Mesodermal cell (in vitro differentiated cells): Measurements from ENCODE around the gene FRYL.
A peak's percentile ranks its signal among the peaks of the same experiment; 100 is the strongest.

ENCODE experiments used
- H3K27ac ChIP-seq: 2 replicates; pipeline ENCODE4 v1.7.0; 2013; ENCODE audit warnings: mild to moderate bottlenecking, low read depth, low read length, moderate library complexity; ENCODE audit not compliant: severe bottlenecking
- H3K36me3 ChIP-seq: 2 replicates; pipeline ENCODE4 v1.7.1; 2013; ENCODE audit warnings: mild to moderate bottlenecking, low read length, moderate library complexity; ENCODE audit not compliant: control insufficient read depth, insufficient read depth
- H3K4me1 ChIP-seq: one replicate; pipeline ENCODE4 v1.7.1; 2013; ENCODE audit warnings: mild to moderate bottlenecking, low read length; ENCODE audit not compliant: insufficient read depth, control insufficient read depth, poor library complexity, severe bottlenecking
- H3K4me3 ChIP-seq: 2 replicates; pipeline ENCODE4 v1.7.0; 2013; ENCODE audit warnings: low read length, control low read depth, mild to moderate bottlenecking; ENCODE audit not compliant: insufficient read depth, poor library complexity, severe bottlenecking; ENCODE audit errors: extremely low read depth
- H3K9me3 ChIP-seq: 2 replicates; pipeline ENCODE4 v1.7.1; 2013; ENCODE audit warnings: mild to moderate bottlenecking, low read length, moderate library complexity; ENCODE audit not compliant: control insufficient read depth
- whole genome bisulfite sequencing, 2 experiments: methylation state at CpG; one replicate each; pipeline ENCODE4 v1.1.5; 2013; ENCODE audit warnings: missing lambda C conversion rate in 2 of 2; ENCODE audit not compliant: insufficient coverage in 2 of 2; 5-methylcytosine and 5-hydroxymethylcytosine counted together

Gene FRYL

GRCh38 chr4:48785302-48785701 is 5.2 kb upstream of the FRYL start:
- Histone ChIP-seq H3K4me3 (no peak overlapping the region), H3K4me1 (peaks cover 5% of the 10 kb centered on the region), H3K36me3 (no peaks in the 10 kb centered on the region), H3K27ac (no peak overlapping the region), H3K9me3 (no peaks in the 10 kb centered on the region)

GRCh38 chr4:48781968-48782367 is 1.9 kb upstream of the FRYL start:
- H3K4me3 ChIP-seq: no peak overlapping the region
- no peak overlapping the region for H3K27ac ChIP-seq
- peaks cover 16% of the 10 kb centered on the region for H3K4me1 ChIP-seq
- H3K36me3 ChIP-seq: no peaks in the 10 kb centered on the region
- no peaks in the 10 kb centered on the region for H3K9me3 ChIP-seq

GRCh38 chr4:48780865-48781214 is 761 bp upstream of the FRYL start:
- no peaks in the 10 kb centered on the region for H3K36me3 ChIP-seq
- peak overlapping the region; percentile 90 for H3K4me3 ChIP-seq
- 0 to 7% methylated on average over 3 of the region's 10 CpGs for WGBS, 2 experiments
- peak overlapping the region; percentile 73 for H3K27ac ChIP-seq
- H3K4me1 ChIP-seq: peaks cover 25% of the 10 kb centered on the region
- no peaks in the 10 kb centered on the region for H3K9me3 ChIP-seq

- H3K4me1 ChIP-seq: peaks cover 25% of the 10 kb centered on the region
These were observed 733 bp downstream of the FRYL start for GRCh38 chr4:48779095-48779997.

GRCh38 chr4:48778431-48779094 is 1.5 kb downstream of the FRYL start:
- Histone ChIP-seq H3K36me3 (peaks cover 7% of the 10 kb centered on the region), H3K4me1 (peaks cover 25% of the 10 kb centered on the region), H3K9me3 (no peaks in the 10 kb centered on the region), H3K27ac (peak overlapping the region; percentile 93), H3K4me3 (peak overlapping the region; percentile 90)
- WGBS, 2 experiments: 0 to 7% methylated on average over 2 to 5 of the region's 8 CpGs

More at GRCh38 chr4:48779095-48779997, 733 bp downstream of the FRYL start:
- Histone ChIP-seq H3K9me3 (no peaks in the 10 kb centered on the region), H3K4me3 (peak overlapping the region; percentile 90), H3K27ac (peak overlapping the region; percentile 93), H3K36me3 (peaks cover 6% of the 10 kb centered on the region)
- WGBS, 2 experiments: 0 to 1% methylated on average over 58 to 73 of the region's 108 CpGs

- peak overlapping the region; percentile 90 for H3K4me3 ChIP-seq
- no peaks in the 10 kb centered on the region for H3K9me3 ChIP-seq
- H3K27ac ChIP-seq: no peak overlapping the region
- 64 to 80% methylated on average over 3 of the region's 10 CpGs for WGBS, 2 experiments
- peaks cover 7% of the 10 kb centered on the region for H3K36me3 ChIP-seq
- peaks cover 25% of the 10 kb centered on the region for H3K4me1 ChIP-seq
These were observed 2.3 kb downstream of the FRYL start for GRCh38 chr4:48777739-48778138.

GRCh38 chr4:48774760-48775710 is 5.0 kb downstream of the FRYL start:
- 77 to 88% methylated on average over 7 to 9 of the region's 16 CpGs for whole genome bisulfite sequencing, 2 experiments
- no peak overlapping the region for H3K4me3 ChIP-seq
- H3K27ac ChIP-seq: no peak overlapping the region
- no peaks in the 10 kb centered on the region for H3K9me3 ChIP-seq
- peaks cover 7% of the 10 kb centered on the region for H3K36me3 ChIP-seq
- peaks cover 20% of the 10 kb centered on the region for H3K4me1 ChIP-seq

GRCh38 chr4:48772556-48772955 is 7.5 kb downstream of the FRYL start:
- peaks cover 17% of the 10 kb centered on the region for H3K36me3 ChIP-seq
- 100% methylated on average over 2 of the region's 3 CpGs; no CpG with 5 or more reads in 1 of the 2 experiments for WGBS, 2 experiments
- H3K4me1 ChIP-seq: peaks cover 13% of the 10 kb centered on the region
- H3K9me3 ChIP-seq: no peaks in the 10 kb centered on the region
- H3K27ac ChIP-seq: no peak overlapping the region
- no peak overlapping the region for H3K4me3 ChIP-seq

- peaks cover 4% of the 10 kb centered on the region for H3K9me3 ChIP-seq
- no peak overlapping the region for H3K27ac ChIP-seq
- H3K36me3 ChIP-seq: peaks cover 15% of the 10 kb centered on the region
- no peaks in the 10 kb centered on the region for H3K4me1 ChIP-seq
- WGBS, 2 experiments: 86 to 94% methylated on average over 5 to 7 of the region's 12 CpGs
- no peak overlapping the region for H3K4me3 ChIP-seq
These were observed 12.8 kb downstream of the FRYL start for GRCh38 chr4:48767055-48767929.
